Measurements from ENCODE around the gene FAM120AOS. TPM values are rescaled to one million over a fixed set of nuclear protein-coding genes. Genes with fewer than 3 reads are reported as not detected.

Gene FAM120AOS
- polyA plus RNA-seq, 3 donors, result 33.2 to 47.7 (median 41.6) TPM

DNA sequence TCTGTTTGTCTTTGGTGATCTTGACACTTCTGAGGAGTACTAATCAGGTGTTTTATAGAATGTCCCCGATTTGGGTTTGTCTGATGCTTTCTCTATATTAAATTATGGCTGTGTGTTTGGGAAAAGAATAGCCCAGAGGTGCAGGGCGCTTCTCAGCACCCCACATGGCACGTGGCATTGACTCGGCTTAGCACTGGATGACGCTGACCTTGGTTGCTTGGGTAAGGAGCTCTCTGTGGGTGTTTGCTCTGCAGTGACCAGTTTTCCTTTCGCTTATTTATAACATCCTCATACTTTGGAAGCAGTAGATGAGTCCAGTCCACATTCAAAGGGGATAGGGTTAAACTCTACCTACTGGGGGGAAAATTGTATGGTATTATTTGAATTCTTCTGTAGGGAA lies 12.5 kb upstream of the FAM120AOS start:
- no peaks in the 10 kb centered on the region for H3K27me3 ChIP-seq (ENCODE audit: control insufficient read depth in 2 of 2, insufficient read depth in 2 of 2, low read length in 2 of 2)
- Mint-ChIP-seq H3K27me3 (ENCODE audit: low read depth in 3 of 3) (peaks cover 0 to 1% (median 0%) of the 10 kb centered on the region in 3 donors), H3K9me3 (no peaks in the 10 kb centered on the region), H3K4me1 (peaks cover 82% of the 10 kb centered on the region), H3K27ac (peak overlapping the region in 6 of 7 donors; percentile 52 to 81 (median 74)), H3K36me3 (peaks cover 6 to 10% of the 10 kb centered on the region in 2 donors), H3K4me3 (no peak overlapping the region)
- peaks cover under 1 to 7% of the 10 kb centered on the region in 2 donors for H3K36me3 ChIP-seq (replicated peaks in 1 of 2; ENCODE audit: control insufficient read depth in 1 of 2, insufficient read depth in 2 of 2, low read length in 2 of 2)
- peaks cover 42 to 69% of the 10 kb centered on the region in 2 donors for H3K4me1 ChIP-seq (ENCODE audit: control insufficient read depth in 1 of 2, insufficient read depth in 2 of 2, low read length in 2 of 2)
- peaks cover 100% of the 10 kb centered on the region for H3K79me2 ChIP-seq (ENCODE audit: insufficient read depth, low read length)
- no peak overlapping the region for H3K4me2 ChIP-seq (replicated peaks; ENCODE audit: extremely low read depth, low read length, poor library complexity, severe bottlenecking)
- H3K27ac ChIP-seq (ENCODE audit: low read depth in 1 of 2, low read length in 2 of 2), result peak overlapping the region in 1 of 2 donors; percentile 47
- TF ChIP-seq, protein P1, sequence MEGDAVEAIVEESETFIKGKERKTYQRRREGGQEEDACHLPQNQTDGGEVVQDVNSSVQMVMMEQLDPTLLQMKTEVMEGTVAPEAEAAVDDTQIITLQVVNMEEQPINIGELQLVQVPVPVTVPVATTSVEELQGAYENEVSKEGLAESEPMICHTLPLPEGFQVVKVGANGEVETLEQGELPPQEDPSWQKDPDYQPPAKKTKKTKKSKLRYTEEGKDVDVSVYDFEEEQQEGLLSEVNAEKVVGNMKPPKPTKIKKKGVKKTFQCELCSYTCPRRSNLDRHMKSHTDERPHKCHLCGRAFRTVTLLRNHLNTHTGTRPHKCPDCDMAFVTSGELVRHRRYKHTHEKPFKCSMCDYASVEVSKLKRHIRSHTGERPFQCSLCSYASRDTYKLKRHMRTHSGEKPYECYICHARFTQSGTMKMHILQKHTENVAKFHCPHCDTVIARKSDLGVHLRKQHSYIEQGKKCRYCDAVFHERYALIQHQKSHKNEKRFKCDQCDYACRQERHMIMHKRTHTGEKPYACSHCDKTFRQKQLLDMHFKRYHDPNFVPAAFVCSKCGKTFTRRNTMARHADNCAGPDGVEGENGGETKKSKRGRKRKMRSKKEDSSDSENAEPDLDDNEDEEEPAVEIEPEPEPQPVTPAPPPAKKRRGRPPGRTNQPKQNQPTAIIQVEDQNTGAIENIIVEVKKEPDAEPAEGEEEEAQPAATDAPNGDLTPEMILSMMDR (IDR thresholded peaks at IDR 0.05), result no peak
- no peak overlapping the region for H2AFZ ChIP-seq (ENCODE audit: insufficient read depth, low read depth, low read length, poor library complexity, severe bottlenecking)
- H3K9me3 ChIP-seq (replicated peaks in 1 of 2; ENCODE audit: control insufficient read depth in 1 of 2, insufficient read depth in 1 of 2, low read length in 2 of 2), result no peaks in the 10 kb centered on the region
- H4K20me1 ChIP-seq (ENCODE audit: insufficient read depth, low read length), result peaks cover 56% of the 10 kb centered on the region
- DNase-seq, result no peak
- no CpG with 5 or more reads among the region's 6 CpGs for WGBS (ENCODE audit: insufficient coverage)
- H3K9ac ChIP-seq (ENCODE audit: insufficient read depth, low read length, poor library complexity, severe bottlenecking), result no peak overlapping the region
- H3K4me3 ChIP-seq (replicated peaks in 1 of 3; ENCODE audit: low read depth in 2 of 3, low read length in 3 of 3), result no peak overlapping the region
- intact Hi-C loops (cut with micrococcal nuclease), result no loop called here

DNA sequence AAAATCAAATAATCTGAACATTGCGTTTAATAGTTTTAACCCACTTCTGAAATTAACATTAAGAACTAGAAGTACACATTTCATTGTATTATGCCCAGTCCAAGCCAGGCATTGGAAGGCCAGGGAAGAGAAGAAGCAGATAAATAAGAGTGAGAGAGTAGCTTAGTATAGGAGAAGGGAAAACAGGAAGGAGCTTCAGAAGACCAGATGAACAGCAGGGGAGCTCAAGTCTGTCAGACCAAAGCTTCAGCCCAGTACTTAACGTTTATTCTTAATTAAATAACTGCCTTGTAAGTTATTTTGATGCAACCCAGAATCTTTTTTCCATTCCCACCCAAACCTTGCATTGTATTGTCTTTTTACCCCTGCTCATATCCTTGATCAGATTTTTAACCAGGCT lies 11.5 kb upstream of the FAM120AOS start:
- intact Hi-C loops (cut with micrococcal nuclease), result no loop called here
- TF ChIP-seq, protein P1 (IDR thresholded peaks at IDR 0.05), result no peak
- 20% methylated on average over 1 of the region's 2 CpGs for WGBS (ENCODE audit: insufficient coverage)

More for the DNA sequence above, 11.5 kb upstream of the FAM120AOS start:
- H3K4me1 ChIP-seq (ENCODE audit: control insufficient read depth in 1 of 2, insufficient read depth in 2 of 2, low read length in 2 of 2), result peaks cover 48 to 79% of the 10 kb centered on the region in 2 donors
- H3K36me3 Mint-ChIP-seq, result peaks cover 7 to 8% of the 10 kb centered on the region in 2 donors
- H2AFZ ChIP-seq (ENCODE audit: insufficient read depth, low read depth, low read length, poor library complexity, severe bottlenecking), result peak overlapping the region; percentile 52
- H3K27ac Mint-ChIP-seq, result peak overlapping the region; percentile 82 to 92 (median 89)
- H3K36me3 ChIP-seq (replicated peaks in 1 of 2; ENCODE audit: control insufficient read depth in 1 of 2, insufficient read depth in 2 of 2, low read length in 2 of 2), result no peaks in the 10 kb centered on the region
- H3K27ac ChIP-seq (ENCODE audit: low read depth in 1 of 2, low read length in 2 of 2), result peak overlapping the region in 1 of 2 donors; percentile 78
- peak overlapping the region in 1 of 3 experiments; percentile 17 for H3K4me3 ChIP-seq (replicated peaks in 1 of 3; ENCODE audit: low read depth in 2 of 3, low read length in 3 of 3)
- H3K79me2 ChIP-seq (ENCODE audit: insufficient read depth, low read length), result peaks cover 100% of the 10 kb centered on the region
- DNase-seq, result peak; percentile 9 to 48 (median 32)
- no peaks in the 10 kb centered on the region for H3K9me3 Mint-ChIP-seq
- H3K27me3 Mint-ChIP-seq (ENCODE audit: low read depth in 3 of 3), result peaks cover 0 to 1% (median 0%) of the 10 kb centered on the region in 3 donors
- no peak overlapping the region for H3K9ac ChIP-seq (ENCODE audit: insufficient read depth, low read length, poor library complexity, severe bottlenecking)
- no peak overlapping the region for H3K4me3 Mint-ChIP-seq
- peaks cover 55% of the 10 kb centered on the region for H4K20me1 ChIP-seq (ENCODE audit: insufficient read depth, low read length)
- peak overlapping the region; percentile 50 for H3K4me2 ChIP-seq (replicated peaks; ENCODE audit: extremely low read depth, low read length, poor library complexity, severe bottlenecking)
- peaks cover 83% of the 10 kb centered on the region for H3K4me1 Mint-ChIP-seq
- no peaks in the 10 kb centered on the region for H3K27me3 ChIP-seq (ENCODE audit: control insufficient read depth in 2 of 2, insufficient read depth in 2 of 2, low read length in 2 of 2)
- H3K9me3 ChIP-seq (replicated peaks in 1 of 2; ENCODE audit: control insufficient read depth in 1 of 2, insufficient read depth in 1 of 2, low read length in 2 of 2), result no peaks in the 10 kb centered on the region

Measured in CD14-positive monocyte (primary cell).